ENCODE data around the gene RBM14. TPM values are rescaled to one million over a fixed set of nuclear protein-coding genes. Genes with fewer than 3 reads are reported as not detected.

RBM14 gene
- total RNA-seq, 1 donor from 2014 or later, result 63.3 TPM

DNA sequence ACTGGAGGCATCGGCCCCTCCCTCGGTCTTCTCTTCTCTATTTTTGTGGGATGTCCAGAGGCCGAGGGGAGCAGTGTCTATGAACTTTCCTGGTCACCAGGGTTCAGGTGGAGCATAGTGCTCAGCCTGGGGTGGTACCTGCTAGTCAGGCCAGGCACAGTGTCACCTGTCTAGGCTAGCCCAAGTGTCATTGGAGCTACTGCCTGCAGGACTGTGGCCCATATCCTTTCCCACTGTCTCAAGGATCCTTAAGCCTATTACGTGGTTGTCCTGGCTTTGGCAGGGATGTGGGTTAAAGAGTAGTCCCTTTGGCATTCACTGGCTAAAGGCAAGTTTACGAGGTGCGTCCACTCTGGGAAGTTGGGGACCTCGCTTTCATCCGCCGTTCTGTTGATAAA lies 9.3 kb downstream of the RBM14 start:
- no peak overlapping the region for H3K27ac ChIP-seq
- intact Hi-C loops (cut with DNase I), result no loop called here
- H3K4me3 ChIP-seq, result no peak overlapping the region
- H3K36me3 ChIP-seq, result peaks cover 78% of the 10 kb centered on the region
- DNase-seq (no peak), ATAC-seq (no peak)
- no peak for TF ChIP-seq CTCF (IDR thresholded peaks at IDR 0.05)
- H3K9me3 ChIP-seq, result no peaks in the 10 kb centered on the region
- no peaks in the 10 kb centered on the region for H3K27me3 ChIP-seq
- peaks cover 25% of the 10 kb centered on the region for H3K4me1 ChIP-seq

GRCh38 chr11:66626382-66626781 lies 10.0 kb downstream of the RBM14 start:
- peaks cover 18% of the 10 kb centered on the region for H3K4me1 ChIP-seq
- H3K36me3 ChIP-seq, result peaks cover 81% of the 10 kb centered on the region
- no peak overlapping the region for H3K4me3 ChIP-seq
- DNase-seq, result no peak
- no peak for TF ChIP-seq CTCF (IDR thresholded peaks at IDR 0.05)
- H3K27me3 ChIP-seq, result no peaks in the 10 kb centered on the region
- intact Hi-C loops (cut with DNase I), result no loop called here
- H3K9me3 ChIP-seq, result no peaks in the 10 kb centered on the region
- no peak overlapping the region for H3K27ac ChIP-seq
- no peak for ATAC-seq

GRCh38 chr11:66626926-66627325 lies 10.5 kb downstream of the RBM14 start:
- H3K27ac ChIP-seq, result no peak overlapping the region
- TF ChIP-seq CTCF (IDR thresholded peaks at IDR 0.05), result no peak
- H3K9me3 ChIP-seq, result no peaks in the 10 kb centered on the region
- no peaks in the 10 kb centered on the region for H3K27me3 ChIP-seq
- DNase-seq, result no peak
- H3K36me3 ChIP-seq, result peaks cover 81% of the 10 kb centered on the region
- no peak overlapping the region for H3K4me3 ChIP-seq
- intact Hi-C loops (cut with DNase I), result no loop called here
- peak; percentile 32 for ATAC-seq
- H3K4me1 ChIP-seq, result peaks cover 19% of the 10 kb centered on the region

DNA sequence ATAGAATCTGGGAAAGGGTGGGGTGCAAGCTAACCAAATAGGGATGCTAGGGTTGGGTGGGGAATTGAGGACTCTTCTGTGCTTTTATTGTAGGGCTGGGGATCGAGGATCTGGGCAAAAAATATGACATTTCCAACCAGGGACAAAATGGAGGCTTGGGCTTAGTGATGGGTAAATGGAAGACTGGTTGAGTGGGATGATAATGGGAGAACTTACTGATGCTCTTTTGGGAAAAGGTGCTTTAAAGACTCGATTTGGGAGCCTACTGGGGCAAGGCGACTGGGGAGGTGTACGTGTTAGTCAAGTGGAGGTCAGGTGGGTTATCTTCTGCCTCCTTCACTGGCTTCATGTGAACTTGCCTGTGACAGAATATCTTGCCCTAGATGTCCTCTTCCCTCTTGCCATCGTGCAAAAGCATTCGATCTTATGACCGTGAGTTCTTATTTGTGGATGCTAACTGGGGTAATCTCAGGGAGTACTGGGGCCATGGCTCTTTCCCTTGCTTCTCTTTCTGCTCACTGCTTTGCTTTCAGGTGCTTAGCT lies 11.7 kb downstream of the RBM14 start:
- peaks cover 7% of the 10 kb centered on the region for H3K4me1 ChIP-seq
- ATAC-seq, result no peak

GRCh38 chr11:66629356-66629755 lies 12.9 kb downstream of the RBM14 start:
- TF ChIP-seq CTCF (IDR thresholded peaks at IDR 0.05), result no peak
- no peak overlapping the region for H3K27ac ChIP-seq
- ATAC-seq, result no peak
- H3K4me3 ChIP-seq, result no peak overlapping the region
- no peak for DNase-seq
- peaks cover 70% of the 10 kb centered on the region for H3K36me3 ChIP-seq
- intact Hi-C loops (cut with DNase I), result no loop called here
- H3K27me3 ChIP-seq, result no peaks in the 10 kb centered on the region
- H3K9me3 ChIP-seq, result no peaks in the 10 kb centered on the region
- peaks cover 2% of the 10 kb centered on the region for H3K4me1 ChIP-seq

More for the DNA sequence above, 11.7 kb downstream of the RBM14 start:
- intact Hi-C loops (cut with DNase I), result no loop called here
- Histone ChIP-seq H3K4me3 (no peak overlapping the region), H3K27ac (no peak overlapping the region), H3K9me3 (no peaks in the 10 kb centered on the region), H3K27me3 (no peaks in the 10 kb centered on the region), H3K36me3 (peaks cover 73% of the 10 kb centered on the region)
- TF ChIP-seq CTCF (IDR thresholded peaks at IDR 0.05), result no peak
- no peak for DNase-seq

DNA sequence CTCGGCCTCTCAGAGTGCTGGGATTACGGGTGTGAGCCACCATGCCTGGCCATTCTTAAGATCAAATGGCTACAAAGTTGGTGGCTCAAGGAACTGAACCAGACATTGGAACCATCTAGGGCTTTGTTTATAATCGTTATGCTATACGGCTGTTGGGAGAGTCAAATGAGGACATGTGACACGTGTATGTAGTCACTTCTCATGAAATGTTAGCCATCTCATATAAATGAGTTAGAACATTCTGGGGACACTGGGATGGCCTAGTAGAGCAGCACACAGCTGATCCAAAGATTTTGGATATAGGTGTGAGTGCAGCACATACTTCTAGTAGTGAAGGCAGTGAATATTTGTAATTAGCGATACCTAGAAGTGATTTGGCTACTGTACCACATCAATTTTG lies 15.5 kb downstream of the RBM14 start:
- no peak overlapping the region for H3K4me3 ChIP-seq
- H3K36me3 ChIP-seq, result peaks cover 45% of the 10 kb centered on the region
- DNase-seq (no peak), ATAC-seq (no peak)
- H3K27ac ChIP-seq, result no peak overlapping the region
- H3K27me3 ChIP-seq, result no peaks in the 10 kb centered on the region
- H3K4me1 ChIP-seq, result peaks cover 2% of the 10 kb centered on the region
- no peaks in the 10 kb centered on the region for H3K9me3 ChIP-seq
- TF ChIP-seq CTCF (IDR thresholded peaks at IDR 0.05), result no peak
- intact Hi-C loops (cut with DNase I), result no loop called here

All from upper lobe of right lung (tissue), 1 donor.